Activated gamma-delta T cell treated with Interleukin-2 at 50 U/mL for 16 hours (primary cell): ENCODE results near the gene PLCB1.
A peak's percentile ranks its signal among the peaks of the same experiment; 100 is the strongest.

Source experiments
- DNase-seq: peaks from one replicate; pipeline ENCODE4 v3.0.0-alpha.2; 2020

PLCB1 gene

DNA sequence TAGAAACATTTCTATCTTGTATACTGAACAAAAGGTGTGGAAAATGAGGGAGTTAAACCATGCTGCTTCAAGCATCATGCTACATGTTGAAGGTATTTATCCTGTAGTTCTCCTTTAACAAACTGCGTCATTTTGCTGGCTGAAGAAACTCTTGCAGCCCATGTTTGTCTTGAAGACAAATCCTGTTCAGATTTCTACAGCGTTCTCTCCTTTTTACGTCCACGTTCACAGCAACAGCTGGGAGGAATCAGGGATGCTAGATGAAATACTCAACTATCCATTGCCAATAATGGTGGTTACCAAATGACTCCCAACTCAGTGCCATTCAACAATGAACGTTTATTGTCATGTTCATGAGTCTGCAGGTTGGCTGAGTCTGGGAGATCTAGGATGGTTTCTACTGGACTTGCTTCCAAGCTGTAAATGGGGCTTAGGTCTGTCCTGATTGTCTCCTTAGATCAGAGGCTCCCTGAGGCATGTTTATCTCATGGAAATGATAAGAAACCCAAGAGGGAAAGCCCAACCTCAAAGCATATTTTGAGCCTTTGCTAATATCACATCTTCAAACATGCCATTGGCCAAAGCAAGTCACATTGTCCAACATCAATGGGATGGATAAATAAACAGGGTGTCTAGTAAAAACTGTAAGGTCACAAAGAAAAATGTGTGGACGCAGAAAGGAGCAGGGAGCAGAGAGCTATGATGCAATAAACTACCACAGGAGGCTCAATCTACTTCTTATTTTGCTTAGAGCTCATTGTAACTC lies 2.7 kb upstream of the PLCB1 start:
- no peak for DNase-seq

DNA sequence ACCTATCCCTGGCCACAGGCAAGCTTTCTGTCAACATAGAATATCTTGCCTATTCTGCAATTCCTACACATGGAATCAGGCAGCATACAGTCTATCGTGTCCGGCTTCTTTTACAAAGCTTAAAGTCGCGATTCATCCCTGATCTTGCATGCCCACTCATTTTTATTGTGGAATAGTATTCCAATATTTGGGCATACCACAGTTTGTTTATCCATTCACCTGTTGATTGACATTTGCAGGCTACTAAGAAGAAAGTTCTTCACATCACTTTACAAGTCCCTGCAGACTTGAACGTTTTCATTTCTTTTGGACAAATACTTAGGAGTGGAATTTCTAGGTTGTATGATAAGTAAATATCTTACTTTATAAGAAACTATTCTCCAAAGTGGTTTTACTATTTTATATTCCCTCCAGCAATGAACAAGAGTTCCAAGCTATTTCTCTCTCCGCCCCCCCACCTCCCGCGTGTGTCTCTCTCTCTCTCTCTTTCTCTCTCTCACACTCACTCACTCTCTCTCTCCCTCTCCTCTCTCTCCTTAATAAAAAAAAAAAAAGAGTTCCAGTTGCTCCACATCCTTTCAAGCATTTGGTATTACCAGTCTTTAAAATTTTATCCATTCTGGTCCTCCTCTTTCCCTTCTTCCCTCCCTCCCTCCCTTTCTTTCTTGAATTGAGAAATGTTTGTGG lies 1.1 kb upstream of the PLCB1 start:
- no peak for DNase-seq

DNA sequence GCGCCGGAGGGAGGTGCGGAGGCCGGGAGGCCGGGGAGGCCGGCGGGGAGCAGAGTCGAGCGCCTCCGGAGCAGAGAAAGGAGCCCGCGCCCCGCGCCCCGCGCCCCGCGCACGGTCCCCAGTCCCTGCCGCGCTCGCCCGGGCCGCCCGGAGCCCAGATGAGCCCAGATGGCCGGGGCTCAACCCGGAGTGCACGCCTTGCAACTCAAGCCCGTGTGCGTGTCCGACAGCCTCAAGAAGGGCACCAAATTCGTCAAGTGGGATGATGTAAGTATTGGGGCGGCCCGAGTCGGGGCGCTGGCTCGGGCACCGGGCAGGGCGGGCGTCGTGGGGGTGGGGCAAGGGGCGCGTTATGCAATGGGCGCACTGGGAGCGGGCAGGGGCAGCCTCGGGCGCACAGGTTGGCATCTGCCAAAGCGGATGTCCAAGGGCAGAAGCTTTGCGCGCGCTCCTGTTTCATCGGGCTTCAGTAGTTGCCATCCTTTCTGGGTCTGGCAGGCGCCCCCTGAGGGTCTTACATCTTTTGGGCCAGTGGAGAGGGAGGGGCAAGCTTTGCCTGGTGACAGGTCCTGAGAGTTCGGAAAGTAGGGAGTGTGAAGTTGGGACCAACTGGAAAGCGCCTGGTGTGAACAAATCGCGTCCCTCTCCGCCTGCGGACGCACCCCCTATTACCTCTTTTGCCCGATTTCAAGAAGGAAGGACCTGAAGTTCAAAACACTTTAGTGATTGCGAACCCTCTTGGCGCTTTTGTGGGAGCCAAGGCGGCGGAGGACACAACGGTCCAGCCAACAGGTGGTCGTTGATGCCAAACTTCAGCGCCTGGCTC lies 631 bp downstream of the PLCB1 start:
- DNase-seq = peak; percentile 20

DNA sequence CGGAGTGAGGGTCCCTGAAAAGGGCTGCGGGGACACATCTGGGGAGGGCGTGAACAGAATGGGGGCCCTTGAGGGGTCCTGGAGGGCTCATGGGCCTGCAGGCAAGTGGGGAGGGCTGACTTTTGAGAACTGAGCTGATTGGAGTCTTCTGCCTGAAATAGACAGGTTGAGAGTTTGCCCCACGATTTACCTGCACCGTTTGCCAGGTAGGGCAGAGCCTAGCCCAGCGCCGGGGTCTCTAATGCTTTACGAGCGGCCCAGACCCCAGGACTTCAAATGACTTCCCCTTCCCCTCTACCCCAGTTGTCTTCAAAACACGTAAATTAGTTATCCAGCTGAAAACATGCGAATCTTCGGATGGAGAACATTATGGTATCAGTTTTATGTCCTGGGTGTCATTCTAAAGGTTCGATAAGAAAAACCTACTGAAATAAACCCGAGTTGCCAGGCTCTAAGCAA lies 1.3 kb downstream of the PLCB1 start:
- no peak for DNase-seq

DNA sequence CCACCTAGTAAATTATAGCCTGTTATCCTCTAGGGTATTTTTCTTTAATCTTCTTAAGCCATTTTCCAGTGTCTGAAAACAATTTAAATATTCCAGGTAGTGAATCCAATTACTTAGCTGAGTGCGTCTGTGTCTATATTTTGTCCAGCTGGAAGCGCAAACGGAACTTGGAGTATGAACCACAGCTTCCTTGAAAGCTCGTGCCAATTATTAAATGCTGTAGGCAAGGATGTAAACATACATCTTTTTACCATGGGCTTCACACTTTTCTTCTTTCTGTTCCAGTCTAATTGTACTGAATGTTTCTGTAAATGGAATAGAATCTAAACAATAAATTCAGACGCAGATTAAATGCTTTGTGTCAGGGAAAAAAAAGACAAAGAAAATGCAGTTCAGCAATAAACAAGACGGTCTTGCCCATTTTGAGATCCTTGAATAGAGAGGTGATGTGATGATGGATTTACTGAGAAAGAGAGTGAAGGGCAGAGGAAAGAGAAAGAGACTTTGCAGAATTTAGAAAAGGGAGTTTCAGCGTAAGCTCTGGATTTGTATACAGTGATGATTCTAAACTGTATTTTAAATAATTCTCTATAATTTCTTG lies 1.9 kb downstream of the PLCB1 start:
- no peak for DNase-seq

DNA sequence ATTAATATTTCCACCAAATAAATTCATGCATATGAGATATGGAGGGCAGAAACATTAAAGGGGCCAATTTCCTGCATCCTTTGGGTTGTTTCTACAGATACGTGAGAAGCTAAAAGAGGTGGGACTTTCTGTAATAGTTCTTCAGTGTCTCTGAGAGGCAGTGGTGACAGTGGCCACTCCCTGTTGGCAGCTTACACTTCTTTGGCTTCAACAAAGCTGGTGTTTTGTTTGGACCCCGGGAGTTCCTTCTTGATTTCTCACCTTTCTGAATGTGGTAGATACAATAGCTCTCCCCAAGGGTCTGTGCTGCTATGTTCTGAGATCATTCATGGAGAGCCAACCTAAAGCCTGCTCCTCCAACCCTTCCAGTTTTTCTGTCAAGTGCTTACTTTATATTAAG lies 7.8 kb downstream of the PLCB1 start:
- no peak for DNase-seq

DNA sequence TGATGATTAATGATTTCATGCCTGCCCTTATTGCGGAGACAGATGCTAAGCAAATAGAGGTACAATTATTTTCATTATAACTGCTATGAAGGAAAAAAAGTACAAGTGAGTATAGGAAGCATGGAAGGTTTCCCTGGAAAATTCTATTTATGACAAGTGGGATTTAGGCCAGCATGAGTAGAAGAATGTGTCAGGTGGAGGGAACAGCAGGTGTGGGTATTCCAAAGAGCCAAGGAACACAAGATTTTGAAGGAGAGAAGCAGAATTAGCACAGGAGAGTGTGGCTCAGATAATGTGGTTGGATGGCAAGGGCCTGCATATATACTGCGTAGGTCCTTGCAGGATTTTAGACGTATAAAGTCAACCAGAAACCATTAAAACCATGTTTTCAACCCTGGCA lies 11.4 kb downstream of the PLCB1 start:
- no peak for DNase-seq

DNA sequence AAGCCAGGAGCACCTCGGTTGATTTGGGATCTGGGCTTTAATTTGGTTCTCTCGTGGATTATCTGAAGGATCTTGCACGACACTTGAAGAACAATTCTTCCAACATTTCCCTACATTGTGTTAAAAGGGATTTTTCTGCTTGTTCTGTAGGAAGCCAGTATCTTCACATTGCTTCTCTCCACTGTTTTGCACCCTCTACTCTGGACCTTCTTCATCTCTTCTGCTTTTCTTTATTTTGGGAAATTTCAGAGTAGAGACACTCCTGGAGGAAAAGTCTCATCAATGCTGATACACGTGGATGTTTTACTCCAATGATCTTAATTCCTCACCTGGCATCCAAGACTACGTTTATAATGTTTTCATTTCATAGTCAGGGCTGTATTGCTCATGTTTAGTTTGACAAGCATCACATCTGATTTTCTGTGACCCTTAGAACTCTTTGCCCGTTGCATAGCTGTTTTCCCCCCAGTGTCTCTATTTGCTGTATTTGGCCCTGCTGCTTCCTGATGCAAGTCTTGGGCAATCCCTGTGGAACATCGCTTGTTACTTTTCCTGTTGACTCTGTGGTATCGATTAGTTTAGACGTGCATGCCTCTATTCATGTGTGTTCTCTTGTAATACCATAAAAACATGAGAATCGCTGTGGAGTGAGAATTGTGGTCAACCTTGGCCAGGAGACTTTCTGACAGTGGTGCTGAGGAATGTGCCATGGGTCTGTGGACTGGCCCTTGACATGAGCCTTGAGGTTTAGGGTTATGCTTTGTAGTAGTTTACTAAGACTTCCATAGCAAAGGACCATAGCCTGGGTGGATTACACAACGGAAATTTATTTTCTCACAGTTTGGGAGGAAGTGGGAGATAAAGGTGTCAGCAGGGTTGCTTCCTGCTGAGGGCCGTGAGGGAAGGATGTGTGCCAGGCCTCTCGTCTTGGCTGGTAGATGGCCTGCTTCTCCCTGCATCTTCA lies 12.5 kb downstream of the PLCB1 start:
- peak; percentile 6 for DNase-seq

DNA sequence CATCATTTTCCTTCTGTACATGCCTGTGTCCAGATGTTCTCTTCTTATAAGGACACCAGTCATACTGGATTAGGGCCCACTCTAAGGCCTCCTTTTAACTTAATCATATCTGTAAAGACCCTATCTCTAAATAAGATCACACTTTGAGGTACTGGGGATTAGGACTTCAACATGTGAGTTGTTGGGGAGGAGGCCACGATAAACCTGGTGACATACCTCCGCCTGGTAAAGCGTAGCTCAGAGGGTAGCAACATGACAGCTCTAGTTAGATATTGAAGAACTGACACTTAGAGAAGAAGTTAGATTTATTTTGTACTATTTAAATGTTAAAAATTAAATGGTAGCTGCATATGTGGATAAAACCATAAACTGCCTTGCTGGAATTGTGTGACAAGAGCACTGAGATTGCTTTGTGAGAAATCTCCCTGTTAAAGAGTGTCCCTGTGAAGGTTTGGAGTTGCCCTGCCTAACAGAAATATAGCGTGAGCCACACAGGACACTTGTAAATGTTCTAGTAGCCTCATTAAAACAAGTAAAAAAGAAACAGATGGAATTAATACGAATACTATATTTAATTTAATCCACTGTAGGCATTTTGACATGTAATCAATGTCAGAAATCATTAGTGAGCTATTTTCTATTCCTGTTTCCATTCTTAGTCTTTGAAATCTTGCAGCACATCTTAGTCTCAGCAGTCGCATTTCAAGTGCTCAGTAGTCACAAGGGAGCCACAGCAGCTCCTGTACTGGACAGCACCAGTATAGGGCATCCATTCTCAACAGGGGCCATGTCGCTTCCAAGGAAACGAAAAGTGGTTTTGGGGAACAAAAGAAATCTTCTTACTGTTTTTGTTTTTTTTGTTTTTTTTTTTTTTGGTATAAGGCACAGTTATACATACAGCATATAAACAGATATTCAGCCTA lies 13.4 kb downstream of the PLCB1 start:
- no peak for DNase-seq

DNA sequence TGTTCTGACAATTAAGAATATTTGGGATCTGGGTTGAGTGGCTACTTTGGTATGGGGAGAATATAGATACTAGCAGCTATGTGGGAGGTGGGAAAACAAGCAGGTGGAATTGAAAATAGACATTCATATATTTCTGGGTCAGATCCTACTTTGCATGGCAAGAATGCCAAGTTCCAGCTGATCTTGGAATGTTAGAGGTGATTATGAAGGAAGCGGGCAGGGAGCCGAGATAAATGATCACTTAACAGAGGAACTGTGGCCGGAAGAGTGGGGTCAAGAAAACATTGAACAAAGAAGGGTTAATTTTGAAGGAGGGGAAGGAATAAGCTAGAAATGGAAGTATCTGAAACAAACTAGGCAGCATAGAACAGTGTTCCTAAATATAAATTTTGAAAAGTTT lies 15.4 kb downstream of the PLCB1 start:
- DNase-seq = no peak

DNA sequence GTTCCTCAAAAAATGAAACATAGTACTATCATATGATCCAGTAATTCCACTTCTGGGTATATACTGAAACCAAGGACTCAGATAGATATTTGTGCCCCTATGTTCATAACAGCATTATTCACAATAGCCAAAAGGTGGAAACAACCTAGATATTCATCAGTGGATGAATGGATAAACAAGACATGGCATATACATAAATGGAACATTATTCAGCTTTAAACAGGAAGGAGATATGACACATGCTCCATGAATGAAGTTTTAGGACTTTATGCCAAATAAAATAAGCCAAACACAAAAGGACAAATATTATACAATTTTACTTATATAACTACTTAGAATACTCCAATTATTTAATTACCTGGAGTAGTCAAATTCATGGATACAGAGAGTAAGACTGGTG lies 16.4 kb downstream of the PLCB1 start:
- DNase-seq = no peak

DNA sequence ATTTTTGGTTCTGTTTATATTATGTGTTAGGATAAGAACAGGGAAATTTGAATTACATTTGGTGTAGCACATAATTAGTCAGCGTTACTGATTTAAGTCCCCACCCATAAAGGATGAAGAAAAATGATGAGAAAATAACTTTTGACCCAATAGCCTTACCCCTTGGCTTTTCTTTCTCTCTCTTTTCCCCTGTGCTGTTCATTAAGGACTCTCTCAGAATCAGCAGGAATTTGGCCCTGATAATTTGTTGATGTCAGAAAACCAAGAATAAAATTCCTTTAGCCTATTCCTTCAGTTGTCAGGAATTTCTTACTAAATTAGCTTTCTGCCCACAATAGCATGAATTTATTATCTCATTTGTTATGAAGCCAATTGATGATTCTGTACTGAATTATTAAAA lies 18.5 kb downstream of the PLCB1 start:
- DNase-seq = no peak

DNA sequence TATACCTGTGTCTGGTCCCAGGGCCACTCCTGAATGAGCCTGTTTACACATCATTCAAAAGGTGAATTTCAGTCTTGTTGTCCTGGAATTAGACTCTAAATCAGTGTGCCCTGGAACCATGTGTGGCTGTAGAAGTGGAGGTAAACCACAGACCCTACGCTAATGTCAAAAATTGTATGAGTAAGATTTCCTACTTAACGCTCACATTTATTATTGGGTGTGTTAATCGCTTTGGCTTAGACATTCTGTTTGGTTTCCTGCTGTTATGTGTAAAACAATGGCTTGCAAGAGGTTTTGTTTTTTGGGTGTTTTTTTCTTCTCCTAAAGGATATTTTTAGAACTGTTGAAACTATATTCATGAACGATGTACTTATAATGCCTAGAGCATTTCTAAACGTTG lies 19.3 kb downstream of the PLCB1 start:
- peak; percentile 3 for DNase-seq

DNA sequence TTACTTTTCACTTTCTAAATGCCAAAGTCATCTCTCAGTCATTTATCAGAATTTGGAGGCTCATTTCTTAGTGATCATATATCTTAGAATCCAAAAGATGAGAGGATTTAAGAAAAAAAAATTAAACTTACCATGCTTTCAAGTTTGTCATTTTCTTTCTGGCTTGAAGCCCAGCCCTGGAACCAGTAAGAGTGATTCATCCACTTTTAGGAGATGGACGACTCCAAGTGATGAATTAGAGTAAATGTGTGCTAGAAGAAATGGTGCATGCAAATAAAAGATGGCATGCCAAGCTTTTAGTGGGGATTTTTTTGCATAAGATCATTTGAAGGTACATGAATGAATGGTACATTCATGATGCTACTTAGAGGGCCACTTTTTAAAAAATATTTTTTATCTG lies 20.1 kb downstream of the PLCB1 start:
- no peak for DNase-seq

DNA sequence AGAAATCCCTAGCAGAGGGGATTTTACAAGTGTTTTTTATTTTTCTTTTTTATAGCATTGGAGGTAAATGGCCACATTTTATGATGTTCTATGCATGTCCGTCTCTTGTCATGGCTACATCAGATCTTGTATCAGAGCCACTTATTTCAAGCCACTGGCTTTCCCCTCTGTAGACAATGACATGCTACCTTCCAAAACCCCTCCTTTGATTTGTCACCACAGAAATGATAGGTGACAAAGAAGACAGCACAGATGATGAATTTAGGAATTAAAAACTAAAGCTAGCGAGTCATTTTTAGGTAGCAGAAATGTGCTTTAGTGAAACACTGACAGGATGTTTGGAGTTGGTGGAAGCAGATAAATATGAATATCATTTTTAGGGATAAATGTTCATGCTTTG lies 20.8 kb downstream of the PLCB1 start:
- DNase-seq = no peak

DNA sequence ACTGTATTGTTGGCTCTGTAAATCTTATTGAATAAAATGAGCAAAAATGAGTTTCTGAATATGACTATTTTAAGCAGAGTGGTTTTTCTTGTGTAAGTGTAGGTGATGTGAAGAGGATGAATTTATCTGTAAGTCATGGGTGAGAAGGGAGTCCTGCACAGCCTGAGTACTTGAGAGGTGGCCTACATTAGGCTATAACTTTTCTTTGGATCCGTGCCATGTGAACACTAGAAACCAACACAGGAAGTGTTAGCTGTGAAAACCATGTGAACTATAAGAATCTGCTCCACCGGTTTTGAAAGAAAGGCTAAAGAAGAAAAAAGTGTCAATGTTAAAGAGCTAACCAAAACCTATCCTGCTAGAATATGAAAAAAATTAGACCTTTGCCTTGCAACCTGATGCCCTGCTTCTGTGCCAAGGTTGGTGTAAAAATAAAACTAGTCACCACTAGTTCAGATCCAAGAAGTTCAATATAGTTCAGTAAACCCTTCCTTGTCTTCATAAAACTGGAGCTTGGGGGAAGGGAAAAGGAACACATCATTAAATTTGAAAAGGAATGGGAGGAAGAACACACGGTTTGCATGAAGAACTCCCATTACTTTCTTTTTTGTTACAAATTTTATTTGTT lies 21.3 kb downstream of the PLCB1 start:
- DNase-seq = peak; percentile 7

DNA sequence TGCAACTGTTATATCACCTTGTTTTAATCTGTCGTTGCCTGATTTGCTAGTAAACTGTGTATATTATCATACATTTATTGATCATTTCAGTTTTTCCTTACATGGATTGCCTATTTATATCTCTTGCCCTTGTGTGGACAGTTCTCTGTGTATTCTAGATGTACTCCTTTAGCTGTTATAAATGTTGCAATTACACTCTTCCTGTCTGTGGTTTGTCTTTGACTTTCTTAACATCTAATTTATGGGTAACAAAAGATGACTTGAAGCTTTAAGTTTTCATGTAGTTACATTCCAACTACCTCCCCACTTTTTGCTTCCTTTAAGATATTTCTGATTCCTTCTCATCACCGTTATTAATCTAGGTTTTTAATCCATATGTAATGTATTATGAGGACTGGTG lies 22.6 kb downstream of the PLCB1 start:
- no peak for DNase-seq

DNA sequence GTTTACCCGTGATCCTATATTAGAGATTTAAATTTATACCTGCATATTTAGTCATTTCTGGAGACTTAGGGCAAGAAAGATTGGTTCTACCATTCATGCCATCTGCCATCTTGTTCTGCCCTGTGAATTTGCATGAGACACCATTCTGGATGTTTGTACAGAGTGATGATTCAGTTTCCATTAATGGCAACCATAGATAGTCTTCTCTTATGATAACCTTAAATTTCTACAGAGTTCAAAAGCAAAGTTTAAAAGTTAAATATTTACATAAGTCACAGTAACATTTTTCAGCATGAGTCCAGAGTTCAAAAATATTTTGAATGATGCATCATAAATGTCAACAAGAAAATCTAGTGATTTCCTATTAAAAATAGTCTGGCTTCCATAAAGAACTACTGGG lies 23.2 kb downstream of the PLCB1 start:
- no peak for DNase-seq

DNA sequence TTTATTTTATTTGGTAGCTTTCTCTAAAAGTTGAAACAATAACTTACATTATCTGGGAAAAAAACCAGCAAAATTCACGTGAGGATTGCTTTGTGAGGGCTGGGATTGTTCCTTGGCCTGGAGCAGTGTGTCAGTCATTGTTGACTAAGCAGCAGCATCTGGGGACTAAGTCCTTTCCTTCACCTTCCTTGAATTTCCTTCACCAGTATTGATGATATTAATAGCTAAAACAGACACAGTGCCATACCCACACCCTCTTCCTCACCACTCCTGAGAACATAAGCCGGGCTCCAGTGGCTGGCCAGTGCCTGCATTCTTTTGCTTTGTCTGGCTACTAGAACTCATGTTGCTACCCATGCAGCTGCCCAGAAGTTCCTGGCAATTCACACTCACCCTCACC lies 23.7 kb downstream of the PLCB1 start:
- DNase-seq = no peak
